Panc1 (cell line): ENCODE measurements around the gene SLC25A17. TPM values are rescaled to one million over a fixed set of nuclear protein-coding genes. Genes with fewer than 3 reads are reported as not detected.
"Not testable (repeated sequence)": the region's sequence is repeated elsewhere in the genome, so short reads cannot be mapped to it uniquely, and the experiment has no call there.

Source experiments
- ATAC-seq: fragments of 200-7000 bp; cut with Tn5 transposase; 2 replicates; pipeline ENCODE4 v1.9.1; 2020; ENCODE audit warnings: mild to moderate bottlenecking, moderate library complexity
- BruUV-seq: library from RNA; stranded (reverse); fragments of 400-500 nt; replicated peaks from 2 replicates; lab custom pipeline; 2021; lab: Mats Ljungman, UMichigan
- CTCF ChIA-PET: fragments of 300-600 bp; sonication (Branson Sonifier 250); formaldehyde crosslinking; loops from one replicate; lab custom pipeline; 2022; ENCODE audit warnings: antibody characterized with exemption; lab: Charles Lee
- POLR2A ChIA-PET: fragments of 300-600 bp; sonication (Branson Sonifier 250); formaldehyde crosslinking; loops from one replicate; lab custom pipeline; 2022; ENCODE audit warnings: antibody characterized with exemption; lab: Charles Lee
- DNase-seq: peaks from one replicate; pipeline ENCODE4 v3.0.0-alpha.2; 2010; ENCODE audit warnings: low read depth, low spot score
- H3K27ac ChIP-seq: 2 replicates; pipeline ENCODE4 v1.5.1; 2011; ENCODE audit warnings: mild to moderate bottlenecking, low read length, inconsistent platforms
- H3K27me3 ChIP-seq: fragments of 200-500 bp; sonication (Bioruptor generic); 2 replicates; pipeline ENCODE4 v1.6.0; 2014; ENCODE audit warnings: low read length, inconsistent platforms; ENCODE audit not compliant: control insufficient read depth, insufficient read depth
- H3K36me3 ChIP-seq: fragments of 200-500 bp; sonication (Bioruptor generic); 2 replicates; pipeline ENCODE4 v1.5.1; 2014; ENCODE audit warnings: inconsistent platforms, mild to moderate bottlenecking, low read length, moderate library complexity; ENCODE audit not compliant: control insufficient read depth, insufficient read depth
- H3K4me1 ChIP-seq: 2 replicates; pipeline ENCODE4 v1.5.1; 2011; ENCODE audit warnings: inconsistent platforms, mild to moderate bottlenecking, low read length, moderate library complexity; ENCODE audit not compliant: control insufficient read depth, insufficient read depth
- H3K4me3 ChIP-seq, 2 experiments: 2 replicates each; pipeline ENCODE4 v1.5.1; 2011 to 2012; ENCODE audit warnings: low read depth in 2 of 2, low read length in 2 of 2, mild to moderate bottlenecking in 2 of 2, inconsistent platforms in 1 of 2, moderate library complexity in 1 of 2
- H3K9me3 ChIP-seq: fragments of 200-500 bp; sonication (Bioruptor generic); 2 replicates; pipeline ENCODE4 v1.5.1; 2014; ENCODE audit warnings: low read depth, mild to moderate bottlenecking, inconsistent platforms, low read length, moderate library complexity; ENCODE audit not compliant: control insufficient read depth, insufficient read depth
- POLR2AphosphoS5 ChIP-seq: IDR thresholded peaks from 2 replicates; pipeline ENCODE4 v1.6.1; 2012; ENCODE audit warnings: mild to moderate bottlenecking, low read depth, low read length, moderate library complexity
- SIN3A ChIP-seq: IDR thresholded peaks from 2 replicates; pipeline ENCODE4 v1.6.1; 2012; ENCODE audit warnings: low read depth, mild to moderate bottlenecking, low read length, moderate library complexity, borderline replicate concordance; ENCODE audit not compliant: insufficient read depth
- TCF7L2 ChIP-seq: IDR thresholded peaks from 2 replicates; pipeline ENCODE4 v1.6.1; 2011; ENCODE audit warnings: mild to moderate bottlenecking, low read depth, low read length, inconsistent platforms
- in situ Hi-C: cut with HindIII; loops from 2 replicates; pipeline ENCODE4 v1.10.0; 2016; ENCODE audit warnings: low sequenced_read_pairs, low pct_unique_long_range_greater_than_20kb
- intact Hi-C: fragments of 100-400 bp; cut with micrococcal nuclease; formaldehyde crosslinking; loops from one replicate; pipeline ENCODE4 v1.10.0; 2022; ENCODE audit not compliant: unreplicated experiment
- total RNA-seq: library from RNA; stranded (reverse); gene quantifications from one replicate; pipeline ENCODE4 v1.2.1, GENCODE V29; 2021; ENCODE audit not compliant: unreplicated experiment
- TF ChIP-seq, protein P1 (sequence below): fragments of 450-650 bp; IDR thresholded peaks from 2 replicates; pipeline ENCODE4 v1.5.1; 2017; ENCODE audit warnings: mild to moderate bottlenecking
- TF ChIP-seq, protein P2 (sequence below), 2 experiments: IDR thresholded peaks; 2 replicates each; pipeline ENCODE4 v1.6.1; 2011 to 2012; ENCODE audit warnings: low read depth in 2 of 2, control low read depth in 1 of 2, low read length in 1 of 2, mild to moderate bottlenecking in 1 of 2, moderate library complexity in 1 of 2; ENCODE audit not compliant: insufficient read depth in 1 of 2

SLC25A17 gene
- total RNA-seq, 1 experiment from 2014 or later: 28.9 TPM

DNA sequence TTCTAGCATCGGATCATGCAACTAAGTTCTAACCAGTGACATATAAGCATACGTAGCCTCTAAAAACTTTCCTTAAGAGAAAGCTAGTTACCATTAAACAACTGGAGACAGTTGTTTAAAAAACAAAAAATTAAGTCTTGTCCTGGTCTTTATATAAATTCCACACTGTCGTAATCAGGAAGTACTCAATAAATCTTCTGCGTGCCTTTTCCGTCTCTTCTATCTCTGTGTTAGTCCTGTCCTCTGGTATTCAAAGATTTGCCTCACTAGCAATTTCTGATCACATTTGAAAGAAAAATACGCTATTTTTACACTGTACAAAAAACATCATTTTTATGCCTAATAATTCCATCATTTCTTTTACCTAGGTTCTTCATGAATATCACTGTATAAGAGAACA is 10.0 kb upstream of the SLC25A17 start:
- Histone ChIP-seq H3K36me3 (peaks cover 43% of the 10 kb centered on the region), H3K27me3 (no peaks in the 10 kb centered on the region), H3K27ac (no peak overlapping the region), H3K4me3 (no peak overlapping the region), H3K9me3 (no peaks in the 10 kb centered on the region), H3K4me1 (peaks cover 6% of the 10 kb centered on the region)
- intact Hi-C loops: no loop called here
- no peak for ATAC-seq
- in situ Hi-C loops: no loop called here
- no TSS peak for BruUV-seq
- CTCF ChIA-PET: interaction anchor here (0.6 kb wide), 1 partner anchor 321 kb away, joined by 6 read pairs; no protein-coding TSS in a partner anchor
- POLR2A ChIA-PET: no interaction called here
- TF ChIP-seq, protein P1, sequence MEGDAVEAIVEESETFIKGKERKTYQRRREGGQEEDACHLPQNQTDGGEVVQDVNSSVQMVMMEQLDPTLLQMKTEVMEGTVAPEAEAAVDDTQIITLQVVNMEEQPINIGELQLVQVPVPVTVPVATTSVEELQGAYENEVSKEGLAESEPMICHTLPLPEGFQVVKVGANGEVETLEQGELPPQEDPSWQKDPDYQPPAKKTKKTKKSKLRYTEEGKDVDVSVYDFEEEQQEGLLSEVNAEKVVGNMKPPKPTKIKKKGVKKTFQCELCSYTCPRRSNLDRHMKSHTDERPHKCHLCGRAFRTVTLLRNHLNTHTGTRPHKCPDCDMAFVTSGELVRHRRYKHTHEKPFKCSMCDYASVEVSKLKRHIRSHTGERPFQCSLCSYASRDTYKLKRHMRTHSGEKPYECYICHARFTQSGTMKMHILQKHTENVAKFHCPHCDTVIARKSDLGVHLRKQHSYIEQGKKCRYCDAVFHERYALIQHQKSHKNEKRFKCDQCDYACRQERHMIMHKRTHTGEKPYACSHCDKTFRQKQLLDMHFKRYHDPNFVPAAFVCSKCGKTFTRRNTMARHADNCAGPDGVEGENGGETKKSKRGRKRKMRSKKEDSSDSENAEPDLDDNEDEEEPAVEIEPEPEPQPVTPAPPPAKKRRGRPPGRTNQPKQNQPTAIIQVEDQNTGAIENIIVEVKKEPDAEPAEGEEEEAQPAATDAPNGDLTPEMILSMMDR: no peak
- TF ChIP-seq POLR2AphosphoS5 (no peak), SIN3A (no peak), TCF7L2 (no peak)
- TF ChIP-seq, protein P2, sequence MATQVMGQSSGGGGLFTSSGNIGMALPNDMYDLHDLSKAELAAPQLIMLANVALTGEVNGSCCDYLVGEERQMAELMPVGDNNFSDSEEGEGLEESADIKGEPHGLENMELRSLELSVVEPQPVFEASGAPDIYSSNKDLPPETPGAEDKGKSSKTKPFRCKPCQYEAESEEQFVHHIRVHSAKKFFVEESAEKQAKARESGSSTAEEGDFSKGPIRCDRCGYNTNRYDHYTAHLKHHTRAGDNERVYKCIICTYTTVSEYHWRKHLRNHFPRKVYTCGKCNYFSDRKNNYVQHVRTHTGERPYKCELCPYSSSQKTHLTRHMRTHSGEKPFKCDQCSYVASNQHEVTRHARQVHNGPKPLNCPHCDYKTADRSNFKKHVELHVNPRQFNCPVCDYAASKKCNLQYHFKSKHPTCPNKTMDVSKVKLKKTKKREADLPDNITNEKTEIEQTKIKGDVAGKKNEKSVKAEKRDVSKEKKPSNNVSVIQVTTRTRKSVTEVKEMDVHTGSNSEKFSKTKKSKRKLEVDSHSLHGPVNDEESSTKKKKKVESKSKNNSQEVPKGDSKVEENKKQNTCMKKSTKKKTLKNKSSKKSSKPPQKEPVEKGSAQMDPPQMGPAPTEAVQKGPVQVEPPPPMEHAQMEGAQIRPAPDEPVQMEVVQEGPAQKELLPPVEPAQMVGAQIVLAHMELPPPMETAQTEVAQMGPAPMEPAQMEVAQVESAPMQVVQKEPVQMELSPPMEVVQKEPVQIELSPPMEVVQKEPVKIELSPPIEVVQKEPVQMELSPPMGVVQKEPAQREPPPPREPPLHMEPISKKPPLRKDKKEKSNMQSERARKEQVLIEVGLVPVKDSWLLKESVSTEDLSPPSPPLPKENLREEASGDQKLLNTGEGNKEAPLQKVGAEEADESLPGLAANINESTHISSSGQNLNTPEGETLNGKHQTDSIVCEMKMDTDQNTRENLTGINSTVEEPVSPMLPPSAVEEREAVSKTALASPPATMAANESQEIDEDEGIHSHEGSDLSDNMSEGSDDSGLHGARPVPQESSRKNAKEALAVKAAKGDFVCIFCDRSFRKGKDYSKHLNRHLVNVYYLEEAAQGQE (IDR thresholded peaks at IDR 0.05; ENCODE audit: insufficient read depth in 1 of 2, low read depth in 2 of 2, low read length in 1 of 2): no peak
- DNase-seq: no peak

DNA sequence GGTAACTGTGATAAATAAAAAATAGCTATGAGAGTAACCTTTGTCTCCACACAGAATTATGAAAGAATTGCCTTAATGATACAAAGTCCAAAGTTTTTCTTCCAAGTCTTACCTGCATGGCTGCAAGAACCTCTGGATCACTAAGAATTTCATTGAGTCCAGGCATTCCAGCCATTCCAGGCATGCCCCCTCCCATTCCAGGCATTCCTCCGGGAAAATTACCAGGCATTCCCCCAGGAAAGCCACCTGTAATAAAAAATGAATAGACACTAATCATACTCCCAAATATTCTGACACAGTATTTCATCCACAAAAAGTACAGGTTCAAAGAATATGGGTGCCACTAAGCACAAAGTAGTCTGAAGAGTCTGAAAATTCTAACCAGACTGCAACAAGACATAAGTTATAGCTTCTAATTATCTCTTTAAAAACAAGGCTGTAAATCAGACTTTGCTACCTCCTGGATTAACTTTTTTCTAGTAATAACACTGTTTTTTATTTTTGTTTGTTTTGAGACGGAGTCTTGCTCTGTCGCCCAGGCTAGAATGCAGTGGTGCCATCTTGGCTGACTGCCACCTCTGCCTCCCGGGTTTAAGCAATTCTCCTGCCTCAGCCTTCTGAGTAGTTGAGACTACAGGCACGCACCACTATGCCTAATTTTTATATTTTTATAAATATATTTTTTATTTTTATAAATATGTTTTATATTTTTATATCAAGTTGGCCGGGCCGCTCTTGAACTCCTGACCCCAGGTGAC is 8.0 kb upstream of the SLC25A17 start:
- Histone ChIP-seq H3K4me3 (no peak overlapping the region), H3K27ac (no peak overlapping the region), H3K4me1 (peaks cover 6% of the 10 kb centered on the region), H3K36me3 (peaks cover 34% of the 10 kb centered on the region), H3K9me3 (no peaks in the 10 kb centered on the region), H3K27me3 (no peaks in the 10 kb centered on the region)
- in situ Hi-C loops: no loop called here
- TF ChIP-seq POLR2AphosphoS5: no peak
- TF ChIP-seq, protein P1: no peak
- TF ChIP-seq, protein P2 (IDR thresholded peaks at IDR 0.05; ENCODE audit: insufficient read depth in 1 of 2, low read depth in 2 of 2, low read length in 1 of 2): no peak
- TF ChIP-seq TCF7L2: no peak
- no peak for TF ChIP-seq SIN3A
- intact Hi-C loops: no loop called here
- POLR2A ChIA-PET: interaction anchor here (0.6 kb wide), 1 partner anchor 81 kb away, joined by 6 read pairs; no protein-coding TSS in a partner anchor
- no TSS peak for BruUV-seq
- CTCF ChIA-PET: no interaction called here
- DNase-seq (no peak), ATAC-seq (no peak)

DNA sequence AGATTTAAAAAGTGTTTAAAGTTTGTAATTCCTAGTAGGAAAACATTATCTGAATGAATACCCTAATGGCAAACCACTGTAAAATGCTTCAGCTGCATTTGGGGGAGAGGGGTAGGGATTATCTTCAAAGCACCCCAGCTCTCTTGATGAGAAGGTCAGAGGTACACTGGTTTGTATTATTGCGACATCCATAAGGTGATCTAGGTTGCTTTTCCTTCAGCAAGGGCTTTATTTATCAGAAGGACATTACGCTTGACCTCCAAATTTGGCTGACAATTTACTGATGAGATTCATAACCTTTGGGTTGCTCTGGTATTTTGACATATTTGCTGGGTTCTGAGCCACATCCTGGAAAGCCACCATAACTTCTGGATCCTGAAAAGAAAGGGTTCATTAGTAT is 7.1 kb upstream of the SLC25A17 start:
- H3K27me3 ChIP-seq, ATAC-seq, DNase-seq, H3K4me3 ChIP-seq, H3K9me3 ChIP-seq, H3K4me1 ChIP-seq, CTCF ChIA-PET, H3K27ac ChIP-seq, intact Hi-C loops, in situ Hi-C loops: not testable (repeated sequence)
- POLR2A ChIA-PET: interaction anchor here (0.6 kb wide), 1 partner anchor 81 kb away, joined by 6 read pairs; no protein-coding TSS in a partner anchor
- TSS peak; percentile 96 for BruUV-seq
- peaks cover 29% of the 10 kb centered on the region for H3K36me3 ChIP-seq
